GM21515 (cell line): ENCODE data around the gene MAPRE3.
"Not testable (repeated sequence)": the region's sequence is repeated elsewhere in the genome, so short reads cannot be mapped to it uniquely, and the experiment has no call there.

ENCODE experiments used
- ATAC-seq: cut with Tn5 transposase; IDR thresholded peaks from one replicate; pipeline ENCODE4 v1.9.1; 2021; ENCODE audit not compliant: unreplicated experiment

The MAPRE3 gene

GRCh38 chr2:27067385-27067784 lies 96.9 kb downstream of the MAPRE3 start:
- ATAC-seq, result no peak

- ATAC-seq, result no peak
Observed at GRCh38 chr2:27069436-27069835, 99.0 kb downstream of the MAPRE3 start.

GRCh38 chr2:27069961-27070618 lies 99.7 kb downstream of the MAPRE3 start:
- no peak for ATAC-seq

GRCh38 chr2:27070653-27071276 lies 100.3 kb downstream of the MAPRE3 start:
- no peak for ATAC-seq

- ATAC-seq, result peak; percentile 81
Observed at GRCh38 chr2:27071277-27071989, 101.0 kb downstream of the MAPRE3 start, which contains the start of gene OST4. OST4 (minus strand) TSS chr2:27071654.

- peak; percentile 28 for ATAC-seq
Observed at GRCh38 chr2:27071990-27072830, 101.8 kb downstream of the MAPRE3 start.

- ATAC-seq, result no peak
Observed at GRCh38 chr2:27072920-27073319, 102.5 kb downstream of the MAPRE3 start.

GRCh38 chr2:27073782-27074181 lies 103.3 kb downstream of the MAPRE3 start:
- ATAC-seq, result no peak

GRCh38 chr2:27074738-27075565 lies 104.5 kb downstream of the MAPRE3 start:
- no peak for ATAC-seq

- ATAC-seq, result not testable (repeated sequence)
Observed at GRCh38 chr2:27075566-27075871, 105.1 kb downstream of the MAPRE3 start.

- ATAC-seq, result no peak
Observed at GRCh38 chr2:27076323-27076722, 105.9 kb downstream of the MAPRE3 start.
